SU-DHL-6 (cell line): ENCODE results near the gene PTPN11.

Source experiments
- EZH2phosphoT487 ChIP-seq: fragments of 200-600 bp; sonication (generic), shearing (Covaris generic); conservative IDR thresholded peaks from 2 replicates; pipeline ENCODE4 v1.6.1; 2018; ENCODE audit warnings: mild to moderate bottlenecking, antibody characterized with exemption, low read length, moderate library complexity, mixed read lengths
- TF ChIP-seq, protein P1 (sequence below): fragments of 200-600 bp; sonication (generic); IDR thresholded peaks from one replicate; pipeline ENCODE4 v1.5.1; 2017; ENCODE audit warnings: antibody characterized with exemption, mild to moderate bottlenecking, low read length, moderate library complexity; ENCODE audit not compliant: insufficient read depth, poor library complexity, severe bottlenecking

DNA sequence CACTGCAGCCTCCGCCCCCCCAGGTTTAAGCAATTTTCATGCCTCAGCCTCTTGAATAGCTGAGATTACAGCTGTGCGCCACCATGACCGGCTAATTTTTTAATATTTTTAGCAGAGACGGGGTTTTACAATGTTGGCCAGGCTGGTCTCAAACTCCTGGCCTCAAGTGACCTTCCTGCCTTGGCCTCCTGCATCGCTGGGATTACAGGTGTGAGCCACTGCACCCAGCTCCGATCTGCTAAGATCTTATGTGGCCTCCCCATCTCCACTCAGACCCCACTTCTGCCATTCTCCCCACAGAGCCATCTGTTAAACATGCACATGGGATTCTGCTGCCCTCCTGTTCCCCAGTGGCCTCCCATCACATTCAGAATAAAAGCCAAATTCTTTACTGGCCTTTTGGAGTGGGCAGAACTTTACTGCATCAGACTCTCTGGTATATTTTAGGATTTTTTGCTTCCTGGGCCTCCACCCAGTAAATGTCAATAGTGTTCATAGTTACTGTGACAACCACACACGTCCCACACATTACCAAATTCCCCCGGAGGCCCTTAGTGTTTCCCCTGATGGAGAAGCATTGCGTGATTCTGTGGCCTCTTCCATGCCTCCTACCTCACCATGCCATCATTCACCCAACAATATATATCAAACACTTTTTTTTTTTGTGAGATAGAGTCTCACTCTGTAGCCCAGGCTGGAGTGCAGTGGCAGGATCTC lies 96.3 kb downstream of the PTPN11 start:
- TF ChIP-seq, protein P1, sequence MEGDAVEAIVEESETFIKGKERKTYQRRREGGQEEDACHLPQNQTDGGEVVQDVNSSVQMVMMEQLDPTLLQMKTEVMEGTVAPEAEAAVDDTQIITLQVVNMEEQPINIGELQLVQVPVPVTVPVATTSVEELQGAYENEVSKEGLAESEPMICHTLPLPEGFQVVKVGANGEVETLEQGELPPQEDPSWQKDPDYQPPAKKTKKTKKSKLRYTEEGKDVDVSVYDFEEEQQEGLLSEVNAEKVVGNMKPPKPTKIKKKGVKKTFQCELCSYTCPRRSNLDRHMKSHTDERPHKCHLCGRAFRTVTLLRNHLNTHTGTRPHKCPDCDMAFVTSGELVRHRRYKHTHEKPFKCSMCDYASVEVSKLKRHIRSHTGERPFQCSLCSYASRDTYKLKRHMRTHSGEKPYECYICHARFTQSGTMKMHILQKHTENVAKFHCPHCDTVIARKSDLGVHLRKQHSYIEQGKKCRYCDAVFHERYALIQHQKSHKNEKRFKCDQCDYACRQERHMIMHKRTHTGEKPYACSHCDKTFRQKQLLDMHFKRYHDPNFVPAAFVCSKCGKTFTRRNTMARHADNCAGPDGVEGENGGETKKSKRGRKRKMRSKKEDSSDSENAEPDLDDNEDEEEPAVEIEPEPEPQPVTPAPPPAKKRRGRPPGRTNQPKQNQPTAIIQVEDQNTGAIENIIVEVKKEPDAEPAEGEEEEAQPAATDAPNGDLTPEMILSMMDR = no peak
- TF ChIP-seq EZH2phosphoT487 = no peak
